Mesothelial cell of epicardium (in vitro differentiated cells): ENCODE measurements around the gene MIER3. TPM values are rescaled to one million over a fixed set of nuclear protein-coding genes. Genes with fewer than 3 reads are reported as not detected.

Experiments used
- DNase-seq, 2 experiments: peaks; one replicate each; pipeline ENCODE4 v3.0.0; 2021; ENCODE audit warnings: low spot score in 2 of 2; ENCODE audit not compliant: unreplicated experiment in 2 of 2
- H3K27ac Mint-ChIP-seq: 2 replicates; pipeline ENCODE4 v1.8.0; 2021; ENCODE audit warnings: mixed read lengths
- H3K27me3 Mint-ChIP-seq: 2 replicates; pipeline ENCODE4 v1.8.0; 2021; ENCODE audit warnings: low read depth, mixed read lengths
- H3K36me3 Mint-ChIP-seq: 2 replicates; pipeline ENCODE4 v1.8.0; 2021; ENCODE audit warnings: mixed read lengths
- H3K4me1 Mint-ChIP-seq: 2 replicates; pipeline ENCODE4 v1.8.0; 2021; ENCODE audit warnings: mixed read lengths
- H3K4me3 Mint-ChIP-seq: 2 replicates; pipeline ENCODE4 v1.8.0; 2021; ENCODE audit warnings: mild to moderate bottlenecking, moderate library complexity, mixed read lengths
- H3K9me3 Mint-ChIP-seq: 2 replicates; pipeline ENCODE4 v1.8.0; 2021; ENCODE audit warnings: mixed read lengths
- CTCF ChIP-seq: fragments of 200-600 bp; sonication (generic); IDR thresholded peaks from one replicate; pipeline ENCODE4 v1.5.0; 2021; ENCODE audit warnings: antibody characterized with exemption; ENCODE audit not compliant: unreplicated experiment
- total RNA-seq: library from RNA; stranded (reverse); gene quantifications from 3 replicates; pipeline ENCODE4 v1.2.1, GENCODE V29; 2021

MIER3 gene
- total RNA-seq, 1 donor from 2014 or later, result 40.8 TPM

GRCh38 chr5:56910210-56910965 lies 41.5 kb downstream of the MIER3 start:
- H3K27ac Mint-ChIP-seq, result peak overlapping the region; percentile 98
- peaks cover 10% of the 10 kb centered on the region for H3K36me3 Mint-ChIP-seq
- DNase-seq, result peak in 1 of 2 experiments; percentile 26
- H3K4me1 Mint-ChIP-seq, result peaks cover 22% of the 10 kb centered on the region
- H3K9me3 Mint-ChIP-seq, result peaks cover 5% of the 10 kb centered on the region
- H3K27me3 Mint-ChIP-seq, result no peaks in the 10 kb centered on the region
- peak overlapping the region; percentile 81 for H3K4me3 Mint-ChIP-seq
- no peak for TF ChIP-seq CTCF

DNA sequence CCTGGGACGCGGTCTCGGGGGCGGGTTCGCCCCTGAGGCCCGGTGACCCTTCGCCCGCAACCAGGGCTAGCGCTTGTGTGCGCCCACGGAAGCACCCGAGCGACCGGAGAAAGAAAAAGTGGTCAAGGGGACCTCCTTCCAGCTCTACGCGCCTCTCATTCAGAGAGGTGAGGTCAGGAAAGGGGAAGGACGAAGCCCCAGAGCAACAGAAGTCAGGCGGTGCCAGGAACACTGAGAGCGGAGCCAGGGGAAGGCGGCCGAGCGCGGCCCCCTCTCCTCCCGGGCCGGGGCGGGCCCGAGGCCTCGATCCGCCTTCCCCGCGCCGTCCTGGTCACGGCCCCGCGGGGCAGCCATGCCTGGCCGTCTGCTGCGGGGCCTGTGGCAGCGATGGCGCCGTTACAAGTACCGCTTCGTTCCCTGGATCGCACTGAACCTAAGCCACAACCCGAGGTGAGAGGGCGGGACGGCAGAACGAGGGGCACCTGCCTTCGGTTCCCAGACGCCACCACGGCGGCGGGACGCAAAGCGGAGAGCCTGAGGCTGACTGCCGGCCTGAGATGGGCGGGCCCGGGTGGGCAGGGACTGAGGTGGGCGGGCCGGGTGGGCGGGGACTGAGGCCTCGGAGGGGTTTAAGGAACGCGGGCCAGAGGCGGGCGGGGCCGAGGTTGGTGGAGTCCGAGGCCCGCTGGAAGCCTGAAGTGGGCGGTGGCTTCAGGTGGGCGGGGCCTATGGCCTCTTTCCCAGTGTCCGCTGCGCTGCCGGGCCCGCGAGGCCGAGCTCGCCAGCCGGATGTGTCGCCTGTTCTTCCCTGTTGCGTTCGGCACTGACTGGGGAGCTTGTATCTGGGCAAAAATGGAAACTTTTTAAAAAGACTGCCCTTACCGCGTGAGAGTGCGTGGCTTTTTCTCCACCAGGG lies 42.4 kb downstream of the MIER3 start, which contains the start of gene SETD9:
Gene SETD9 (plus strand): TSS at position 303 of the 916 bp plus-strand sequence. CDS start 50 bp downstream, at position 353.
- H3K4me1 Mint-ChIP-seq, result peaks cover 22% of the 10 kb centered on the region
- H3K9me3 Mint-ChIP-seq, result peaks cover 6% of the 10 kb centered on the region
- H3K4me3 Mint-ChIP-seq, result peak within 1 kb of the TSS; percentile 81
- no peak for TF ChIP-seq CTCF
- H3K27me3 Mint-ChIP-seq, result no peaks in the 10 kb centered on the region
- H3K36me3 Mint-ChIP-seq, result peaks cover 10% of the 10 kb centered on the region
- peak; percentile 95 to 98 for DNase-seq
- H3K27ac Mint-ChIP-seq, result peak within 1 kb of the TSS; percentile 99

DNA sequence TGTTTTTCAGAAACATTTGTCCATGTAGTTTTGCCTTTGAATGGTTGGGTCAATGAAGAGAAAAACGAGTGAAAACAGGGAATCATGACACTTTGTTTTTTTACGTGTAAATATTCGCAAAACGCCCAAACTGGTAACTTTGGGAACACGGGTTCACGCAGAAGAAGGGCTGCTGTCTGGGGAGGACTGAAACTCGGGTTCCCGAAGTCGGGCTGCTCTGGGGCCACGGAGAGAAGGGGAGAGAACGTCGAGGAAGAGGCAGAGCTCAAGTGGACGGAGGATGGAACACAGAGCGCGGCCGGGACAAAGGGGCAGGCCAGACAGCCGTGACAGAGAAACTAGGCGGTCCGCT lies 43.0 kb downstream of the MIER3 start:
- H3K27me3 Mint-ChIP-seq, result no peaks in the 10 kb centered on the region
- H3K27ac Mint-ChIP-seq, result peak overlapping the region; percentile 99
- no peak for TF ChIP-seq CTCF
- H3K36me3 Mint-ChIP-seq, result peaks cover 10% of the 10 kb centered on the region
- H3K9me3 Mint-ChIP-seq, result peaks cover 12% of the 10 kb centered on the region
- peak overlapping the region; percentile 81 for H3K4me3 Mint-ChIP-seq
- H3K4me1 Mint-ChIP-seq, result peaks cover 22% of the 10 kb centered on the region
- peak; percentile 38 to 64 for DNase-seq

GRCh38 chr5:56900858-56901578 lies 50.9 kb downstream of the MIER3 start:
- Mint-ChIP-seq H3K27ac (no peak overlapping the region), H3K4me1 (no peaks in the 10 kb centered on the region), H3K9me3 (peaks cover 8% of the 10 kb centered on the region), H3K4me3 (no peak overlapping the region), H3K36me3 (peaks cover 6% of the 10 kb centered on the region), H3K27me3 (no peaks in the 10 kb centered on the region)
- DNase-seq, result no peak
- peak; percentile 69 for TF ChIP-seq CTCF

GRCh38 chr5:56900395-56900794 lies 51.5 kb downstream of the MIER3 start:
- DNase-seq, result no peak
- TF ChIP-seq CTCF, result no peak
- Mint-ChIP-seq H3K4me3 (no peak overlapping the region), H3K9me3 (peaks cover 8% of the 10 kb centered on the region), H3K4me1 (no peaks in the 10 kb centered on the region), H3K27ac (no peak overlapping the region), H3K36me3 (peaks cover 10% of the 10 kb centered on the region), H3K27me3 (no peaks in the 10 kb centered on the region)
